ENCODE results near the gene TPRKB.
"Not testable (repeated sequence)": the region's sequence is repeated elsewhere in the genome, so short reads cannot be mapped to it uniquely, and the experiment has no call there.

Gene TPRKB
- total RNA-seq = 6.9 reads per million, percentile 25 among the genes with 10 or more reads in this experiment

GRCh38 chr2:73736855-73737779 is at the start of gene TPRKB:
TSS of gene TPRKB (minus strand) at chr2:73737345. CDS start at chr2:73734569, 2,776 bp downstream.
- peak; percentile 90 for DNase-seq

- not testable (repeated sequence) for DNase-seq
Observed at GRCh38 chr2:73783883-73784282, 46.7 kb upstream of the TPRKB start, which contains the start of gene C2orf78. TSS of gene C2orf78 (plus strand) at chr2:73784183. CDS start at chr2:73784310, 127 bp downstream.

DNA sequence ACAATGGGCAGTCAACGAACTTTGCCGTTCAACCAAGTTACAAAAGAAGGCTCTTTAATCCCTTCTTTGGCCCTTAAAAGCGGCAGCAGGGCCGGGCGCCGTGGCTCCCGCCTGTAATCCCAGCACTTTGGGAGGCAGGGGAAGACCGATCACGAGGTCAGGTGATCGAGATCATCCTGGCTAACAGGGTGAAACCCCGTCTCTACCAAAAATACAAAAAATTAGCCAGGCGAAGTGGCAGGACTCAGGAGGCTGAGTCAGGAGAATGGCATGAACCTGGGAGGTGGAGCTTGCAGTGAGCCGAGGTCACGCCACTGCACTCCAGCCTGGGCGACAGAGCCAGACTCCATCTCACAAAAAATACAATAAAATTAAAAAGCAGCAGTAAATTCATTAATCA is 46.3 kb upstream of the TPRKB start:
- DNase-seq = not testable (repeated sequence)

- no peak for DNase-seq
Observed at GRCh38 chr2:73780237-73780582, 43.1 kb upstream of the TPRKB start.

- peak; percentile 96 for DNase-seq
Observed at GRCh38 chr2:73779467-73780236, 42.5 kb upstream of the TPRKB start, which contains the start of gene DUSP11. TSS of gene DUSP11 (minus strand) at chr2:73780103. CDS start at chr2:73779974, 129 bp downstream.

GRCh38 chr2:73778867-73779466 is 41.8 kb upstream of the TPRKB start:
- DNase-seq = not testable (repeated sequence)

DNA sequence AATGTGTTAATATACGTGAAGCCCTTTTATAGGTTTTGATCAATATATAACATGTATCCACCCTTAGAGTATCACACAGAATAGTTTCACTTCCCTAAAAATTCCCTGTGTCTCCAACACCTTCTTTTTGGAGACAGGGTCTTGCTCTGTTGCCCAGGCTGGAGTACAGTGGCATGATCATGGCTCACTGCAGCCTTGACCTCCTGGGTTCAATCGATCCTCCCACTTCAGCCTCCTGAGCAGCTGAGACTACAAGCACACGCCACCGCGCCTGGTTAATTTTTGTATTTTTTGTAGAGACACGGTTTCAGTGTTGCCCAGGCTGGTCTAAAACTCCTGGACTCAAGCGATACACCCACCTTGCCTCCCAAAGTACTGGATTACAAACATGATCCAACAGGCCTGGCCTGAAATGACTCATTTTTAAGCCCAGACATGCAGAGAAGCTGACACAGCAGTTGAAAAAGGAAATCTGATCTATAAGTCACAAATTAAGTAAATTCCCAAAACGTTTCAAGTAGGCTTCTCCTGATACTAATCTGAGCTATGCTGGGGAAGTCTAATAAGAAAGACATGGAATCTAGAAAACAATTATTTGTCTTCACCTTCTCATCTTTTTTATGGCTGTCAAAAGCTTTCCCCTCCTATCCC is 39.8 kb upstream of the TPRKB start:
- no peak for DNase-seq

- no peak for DNase-seq
Observed at GRCh38 chr2:73776381-73776780, 39.2 kb upstream of the TPRKB start.

DNA sequence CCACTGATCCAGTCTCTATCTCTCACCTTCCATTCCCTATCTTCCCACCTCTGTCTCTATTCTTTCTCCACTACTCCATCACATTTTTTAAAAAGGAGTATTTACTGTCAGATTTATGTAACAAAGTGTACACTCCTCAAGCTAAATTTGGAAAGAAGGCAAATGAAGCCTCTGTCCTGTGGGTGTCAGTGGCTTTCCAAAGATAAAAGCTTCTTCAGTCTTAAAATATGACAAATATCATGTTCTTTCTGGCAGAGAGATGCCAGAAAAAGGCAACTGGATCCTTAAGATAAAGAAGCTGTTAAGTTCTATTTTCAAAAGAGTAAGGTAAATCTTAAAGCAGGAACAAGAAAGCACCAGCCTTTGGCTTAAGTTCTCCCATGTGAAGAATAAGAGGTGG is 35.7 kb upstream of the TPRKB start:
- DNase-seq = no peak

GRCh38 chr2:73770725-73771124 is 33.6 kb upstream of the TPRKB start:
- DNase-seq = no peak

DNA sequence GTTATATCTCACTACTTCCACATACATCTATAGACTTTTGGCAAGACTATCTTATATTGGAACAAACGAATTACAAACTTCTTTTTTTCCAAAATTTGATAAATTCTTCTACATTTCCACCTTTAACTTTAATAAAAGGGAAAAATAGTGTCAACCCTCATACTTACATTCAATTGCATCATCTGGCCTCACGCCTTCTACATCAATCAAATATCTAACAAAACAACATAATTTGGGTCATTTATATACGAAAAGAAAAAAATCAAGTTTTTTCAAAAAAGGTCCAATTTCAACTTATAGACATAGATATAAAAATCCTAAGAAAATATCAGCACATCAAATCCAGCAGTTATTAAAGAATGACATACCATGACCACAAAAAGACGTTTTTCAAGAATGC is 29.8 kb upstream of the TPRKB start:
- no peak for DNase-seq

GRCh38 chr2:73766349-73766748 is 29.2 kb upstream of the TPRKB start:
- DNase-seq = no peak

DNA sequence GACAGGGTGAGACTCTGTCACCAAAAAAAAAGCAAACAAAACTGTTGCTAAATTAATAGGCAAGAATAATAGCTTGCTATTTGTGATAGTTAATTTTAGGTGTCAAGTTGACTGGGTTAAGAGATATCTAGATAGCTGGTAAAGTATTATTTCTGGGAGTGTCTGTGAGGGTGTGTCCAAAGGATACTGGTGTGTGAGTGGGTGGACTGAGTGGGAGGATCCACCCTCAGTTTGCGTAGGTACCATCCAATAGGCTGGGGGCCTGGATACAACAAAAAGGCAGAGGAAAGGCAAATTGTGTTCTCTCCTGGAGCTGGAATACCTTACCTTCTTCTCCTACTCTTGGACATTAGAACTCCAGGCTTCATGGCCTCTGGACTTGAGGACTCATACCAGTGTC is 27.8 kb upstream of the TPRKB start:
- no peak for DNase-seq

DNA sequence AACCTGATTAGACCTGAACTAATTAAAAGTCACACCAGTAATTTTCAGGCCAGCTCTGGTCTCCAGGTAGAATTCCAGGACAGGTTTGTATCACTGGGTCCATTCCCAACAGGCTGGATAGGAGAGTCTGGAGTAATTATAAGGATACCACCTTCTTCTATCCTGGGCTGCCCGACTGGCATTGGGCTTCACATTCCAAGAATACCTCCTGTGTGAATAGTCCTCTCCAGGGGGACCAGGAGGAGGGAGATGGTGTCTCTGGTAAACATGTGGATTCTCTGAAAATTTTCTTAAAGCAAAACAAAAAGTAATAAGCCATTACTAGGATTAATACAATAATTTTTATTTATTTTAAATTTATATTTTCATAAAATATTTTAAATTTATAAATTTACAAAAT is 25.4 kb upstream of the TPRKB start:
- DNase-seq = no peak

DNA sequence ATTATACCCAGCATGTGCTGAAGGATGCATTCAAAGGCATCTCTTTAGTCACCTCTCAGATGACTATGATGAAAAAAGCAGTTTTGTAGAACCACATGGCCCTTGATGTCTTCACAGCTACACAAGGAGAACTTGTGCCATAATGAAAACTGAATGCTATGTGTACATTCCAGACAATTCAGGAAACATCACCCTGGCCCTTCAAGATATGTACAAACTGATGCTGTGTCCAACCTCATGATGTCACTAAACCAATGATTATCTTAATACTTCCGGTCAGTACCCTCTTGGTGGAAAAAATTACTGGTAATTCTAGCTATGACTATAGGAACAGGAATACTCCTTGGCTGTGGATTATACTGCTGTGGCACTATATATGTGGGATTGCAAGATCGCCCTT is 22.8 kb upstream of the TPRKB start:
- DNase-seq = no peak

GRCh38 chr2:73759285-73759764 is 22.2 kb upstream of the TPRKB start:
- DNase-seq = no peak

DNA sequence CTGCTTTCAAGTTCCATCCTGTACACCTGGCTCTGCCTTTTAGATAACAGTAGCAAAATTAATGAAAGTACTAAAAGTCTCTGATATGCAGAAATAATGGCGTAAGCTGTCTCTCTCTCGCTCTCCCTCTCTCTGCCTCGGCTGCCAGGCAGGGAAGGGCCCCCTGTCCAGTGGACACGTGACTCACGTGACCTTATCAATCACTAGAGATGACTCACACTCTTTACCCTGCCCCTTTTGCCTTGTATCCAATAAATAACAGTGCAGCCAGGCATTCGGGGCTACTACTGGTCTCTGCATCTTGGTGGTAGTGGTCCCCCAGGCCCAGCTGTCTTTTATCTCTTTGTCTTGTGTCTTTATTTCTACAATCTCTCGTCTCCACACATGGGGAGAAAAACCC is 17.2 kb upstream of the TPRKB start:
- not testable (repeated sequence) for DNase-seq

GRCh38 chr2:73749314-73749713 is 12.2 kb upstream of the TPRKB start:
- DNase-seq = no peak

DNA sequence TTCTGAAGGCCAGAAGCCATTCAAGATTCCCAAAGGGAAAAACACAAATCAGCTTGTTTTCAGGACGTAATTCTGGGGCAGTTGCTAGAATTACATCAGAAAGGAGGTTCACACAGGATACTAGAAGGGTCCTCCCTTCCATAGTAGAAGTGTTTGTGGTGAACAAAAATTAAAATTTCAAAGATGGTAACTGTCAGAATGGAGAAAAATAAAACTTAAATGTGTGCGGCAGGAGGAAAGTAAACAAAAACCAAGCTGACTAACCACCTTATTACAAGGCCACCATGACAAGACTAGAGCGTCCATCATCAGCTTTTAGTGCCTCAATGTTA is 9.7 kb upstream of the TPRKB start:
- no peak for DNase-seq

GRCh38 chr2:73746015-73746876 is 9.1 kb upstream of the TPRKB start:
- no peak for DNase-seq

DNA sequence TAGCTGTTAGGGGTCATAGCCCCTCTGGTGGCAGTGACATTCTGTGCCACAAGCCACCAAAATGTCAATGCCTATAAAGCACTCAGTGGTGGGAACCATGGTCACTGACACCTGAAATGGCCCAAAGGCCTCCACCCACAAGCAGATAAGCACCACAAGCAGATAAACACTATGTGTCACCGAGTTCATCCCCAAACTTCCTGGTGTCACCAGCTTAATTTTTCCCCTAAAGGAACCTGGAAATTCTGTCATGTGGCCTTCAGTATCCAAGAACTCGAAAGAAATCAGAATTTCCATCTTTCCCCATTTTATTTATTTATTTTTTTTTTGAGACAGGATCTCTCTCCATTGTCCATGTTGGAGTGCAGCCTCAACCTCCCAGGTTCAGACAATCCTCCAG is 3.6 kb upstream of the TPRKB start:
- no peak for DNase-seq

DNA sequence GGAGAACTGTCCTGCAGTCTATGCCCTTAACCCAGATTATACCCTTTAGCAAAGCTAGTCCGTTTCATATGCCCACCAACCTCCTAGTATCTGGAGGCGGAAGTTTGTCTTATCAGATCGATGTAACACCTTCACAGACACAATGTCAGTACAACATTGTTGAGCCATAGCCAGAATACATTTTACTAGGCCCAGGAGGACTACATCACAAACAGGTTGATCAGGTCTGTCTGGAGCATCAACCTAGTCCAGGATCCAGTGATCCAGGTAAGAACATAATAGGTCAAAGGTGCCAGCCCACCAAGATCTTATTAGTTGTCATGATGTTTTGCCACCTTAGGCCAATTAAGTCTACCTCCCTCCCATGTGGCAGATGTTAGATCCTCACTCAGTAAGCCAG is 2.0 kb upstream of the TPRKB start:
- DNase-seq = no peak

Measured in effector CD4-positive, alpha-beta T cell (primary cell).